ENCODE results near the gene ZNF486.
"Not testable (repeated sequence)": the region's sequence is repeated elsewhere in the genome, so short reads cannot be mapped to it uniquely, and the experiment has no call there.

The ZNF486 gene

DNA sequence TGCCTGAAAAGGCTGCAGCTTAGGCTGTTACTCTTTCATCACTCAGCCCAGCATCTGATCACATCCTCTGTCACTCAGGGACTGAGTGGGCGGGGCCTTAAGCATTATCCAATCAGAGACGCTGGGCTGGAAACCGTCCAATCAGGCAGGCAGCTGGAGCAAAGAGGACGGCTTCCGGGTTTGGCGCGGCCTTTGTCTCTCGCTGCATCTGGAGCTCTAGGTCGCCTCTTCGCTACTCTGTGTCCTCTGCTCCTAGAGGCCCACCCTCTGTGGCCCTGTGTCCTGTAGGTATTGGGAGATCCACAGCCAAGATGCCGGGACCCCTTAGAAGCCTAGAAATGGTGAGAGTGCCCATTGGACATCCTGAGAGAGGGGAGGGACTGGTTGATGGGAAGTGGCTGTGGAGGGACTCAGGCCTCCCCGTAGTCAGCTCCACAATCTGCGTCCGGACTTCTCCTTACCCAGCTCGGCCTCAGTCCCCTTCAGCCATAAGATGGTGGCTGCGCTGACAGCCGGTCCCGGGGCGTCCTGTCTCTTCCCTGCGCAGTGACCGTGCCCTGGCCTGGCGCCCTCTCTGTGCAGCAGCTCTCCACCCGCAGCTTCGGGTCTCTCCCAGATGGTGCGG is at the start of gene ZNF486:
Gene ZNF486 (plus strand): TSS at position 195 of the 625 bp plus-strand sequence. CDS start 117 bp downstream, at position 312.
- no peak for DNase-seq

DNA sequence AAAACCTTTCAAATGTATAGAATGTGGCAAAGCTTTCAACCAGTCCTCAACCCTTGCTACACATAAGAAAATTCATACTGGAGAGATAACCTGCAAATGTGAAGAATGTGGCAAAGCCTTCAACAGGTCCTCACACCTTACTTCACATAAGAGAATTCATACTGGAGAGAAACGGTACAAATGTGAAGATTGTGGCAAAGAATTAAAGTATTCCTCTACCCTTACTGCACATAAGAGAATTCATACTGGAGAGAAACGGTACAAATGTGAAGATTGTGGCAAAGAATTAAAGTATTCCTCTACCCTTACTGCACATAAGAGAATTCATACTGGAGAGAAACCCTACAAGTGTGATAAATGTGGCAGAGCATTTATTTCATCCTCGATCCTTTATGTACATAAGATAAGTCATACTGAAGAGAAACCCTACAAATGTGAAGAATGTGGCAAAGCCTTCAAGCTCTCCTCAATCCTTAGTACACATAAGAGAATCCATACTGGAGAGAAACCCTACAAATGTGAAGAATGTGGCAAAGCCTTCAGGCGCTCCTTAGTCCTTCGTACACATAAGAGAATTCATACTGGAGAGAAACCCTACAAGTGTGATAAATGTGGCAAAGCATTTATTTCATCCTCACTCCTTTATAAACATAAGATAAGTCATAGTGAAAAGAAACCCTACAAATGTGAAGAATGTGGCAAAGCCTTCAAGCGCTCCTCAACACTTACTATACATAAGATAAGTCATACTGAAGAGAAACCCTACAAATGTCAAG is 48.8 kb upstream of the ZNF486 start:
- DNase-seq, result not testable (repeated sequence)

DNA sequence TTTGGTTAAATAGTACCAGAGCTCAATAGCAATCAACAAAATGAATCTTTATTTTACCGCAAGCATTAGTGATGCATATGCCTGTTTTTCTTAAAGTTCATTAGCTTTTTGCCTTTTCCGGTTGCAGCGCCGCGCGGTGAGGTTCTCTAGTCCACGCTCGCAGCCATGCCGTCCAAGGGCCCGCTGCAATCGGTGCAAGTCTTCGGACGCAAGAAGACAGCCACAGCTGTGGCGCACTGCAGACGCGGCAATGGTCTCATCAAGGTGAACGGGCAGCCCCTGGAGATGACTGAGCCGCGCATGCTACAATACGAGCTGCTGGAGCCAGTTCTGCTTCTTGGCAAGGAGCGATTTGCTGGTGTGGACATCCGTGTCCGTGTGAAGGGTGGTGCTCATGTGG is 42.1 kb upstream of the ZNF486 start:
- no peak for DNase-seq

DNA sequence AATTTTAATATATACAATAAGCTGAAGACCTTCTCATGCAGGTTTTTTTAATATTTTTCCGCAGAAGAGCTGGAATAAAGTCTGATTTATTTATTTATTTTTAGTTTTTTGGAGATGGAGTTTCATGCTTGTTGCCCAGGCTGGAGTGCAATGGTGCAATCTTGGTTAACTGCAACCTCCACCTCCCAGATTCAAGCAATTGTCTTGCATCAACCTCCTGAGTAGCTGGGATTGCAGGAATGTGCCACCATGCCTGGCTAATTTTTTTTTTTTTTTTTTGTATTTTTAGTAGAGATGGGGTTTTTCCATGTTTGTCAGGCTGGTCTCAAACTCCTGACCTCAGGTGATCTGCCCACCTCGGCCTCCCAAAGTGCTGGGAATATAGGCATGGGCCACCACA is 34.1 kb upstream of the ZNF486 start:
- DNase-seq, result not testable (repeated sequence)

DNA sequence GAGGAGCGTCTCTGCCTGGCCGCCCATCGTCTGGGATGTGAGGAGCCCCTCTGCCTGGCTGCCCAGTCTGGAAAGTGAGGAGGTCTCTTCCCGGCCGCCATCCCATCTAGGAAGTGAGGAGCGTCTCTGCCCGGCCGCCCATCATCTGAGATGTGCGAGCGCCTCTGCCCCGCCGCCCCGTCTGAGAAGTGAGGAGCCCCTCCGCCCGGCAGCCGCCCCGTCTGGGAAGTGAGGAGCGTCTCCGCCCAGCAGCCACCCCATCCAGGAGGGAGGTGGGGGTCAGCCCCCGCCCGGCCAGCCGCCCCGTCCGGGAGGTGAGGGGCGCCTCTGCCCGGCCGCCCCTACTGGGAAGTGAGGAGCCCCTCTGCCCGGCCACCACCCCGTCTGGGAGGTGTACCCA is 29.3 kb upstream of the ZNF486 start:
- DNase-seq, result not testable (repeated sequence)

DNA sequence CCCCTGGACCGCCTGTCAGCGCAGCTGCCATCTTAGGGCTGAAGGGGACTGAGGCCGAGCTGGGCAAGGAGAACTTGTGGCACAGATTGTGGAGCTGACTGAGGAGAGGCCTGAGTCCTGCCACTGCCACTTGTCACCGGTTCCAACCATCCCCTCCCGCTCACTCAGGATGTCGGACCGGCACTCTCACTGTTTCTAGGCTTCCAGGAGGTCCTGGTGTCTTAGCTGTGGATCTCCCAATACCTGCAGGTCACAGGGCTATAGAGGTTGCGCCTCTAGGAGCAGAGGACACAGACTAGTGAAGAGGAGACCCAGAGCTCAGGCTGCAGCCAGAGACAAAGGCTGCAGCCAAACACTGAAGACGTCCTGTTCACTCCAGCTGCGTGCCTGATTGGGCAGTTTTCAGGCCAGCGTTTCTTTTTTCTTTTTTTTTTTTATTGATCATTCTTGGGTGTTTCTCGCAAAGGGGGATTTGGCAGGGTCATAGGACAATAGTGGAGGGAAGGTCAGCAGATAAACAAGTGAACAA is 15.3 kb upstream of the ZNF486 start:
- DNase-seq, result no peak

DNA sequence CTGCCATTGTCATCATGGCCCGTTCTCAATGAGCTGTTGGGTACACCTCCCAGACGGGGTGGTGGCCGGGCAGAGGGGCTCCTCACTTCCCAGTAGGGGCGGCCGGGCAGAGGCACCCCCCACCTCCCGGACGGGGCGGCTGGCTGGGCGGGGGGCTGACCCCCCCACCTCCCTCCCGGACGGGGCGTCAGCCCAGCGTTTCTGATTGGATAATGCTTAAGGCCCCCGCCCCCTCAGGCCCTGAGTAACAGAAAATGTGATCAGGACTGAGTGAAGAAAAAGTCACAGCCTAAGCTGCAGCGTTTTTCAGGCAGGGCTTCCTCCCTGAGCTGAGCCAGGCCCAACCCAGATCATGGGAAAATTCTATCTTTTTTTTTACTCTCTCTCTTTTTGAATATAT is 14.5 kb upstream of the ZNF486 start:
- not testable (repeated sequence) for DNase-seq

DNA sequence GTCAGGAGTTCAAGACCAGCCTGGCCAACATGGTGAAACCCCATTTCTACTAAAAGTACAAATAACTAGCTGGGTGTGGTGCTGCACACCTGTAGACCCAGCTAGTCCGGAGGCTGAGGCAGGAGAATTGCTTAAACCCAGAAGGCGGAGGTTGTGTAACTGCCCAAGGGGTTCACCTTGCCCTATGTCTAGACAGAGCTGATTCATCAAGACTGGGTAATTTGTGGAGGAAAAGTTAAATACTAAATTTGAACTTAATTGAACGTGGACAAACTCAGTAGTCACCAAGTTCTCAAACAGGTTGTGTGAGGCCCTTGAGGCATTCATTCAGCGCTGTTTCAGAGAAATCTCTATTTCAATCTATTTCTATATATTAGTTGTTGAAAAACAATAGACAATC is 13.7 kb upstream of the ZNF486 start:
- DNase-seq, result no peak

DNA sequence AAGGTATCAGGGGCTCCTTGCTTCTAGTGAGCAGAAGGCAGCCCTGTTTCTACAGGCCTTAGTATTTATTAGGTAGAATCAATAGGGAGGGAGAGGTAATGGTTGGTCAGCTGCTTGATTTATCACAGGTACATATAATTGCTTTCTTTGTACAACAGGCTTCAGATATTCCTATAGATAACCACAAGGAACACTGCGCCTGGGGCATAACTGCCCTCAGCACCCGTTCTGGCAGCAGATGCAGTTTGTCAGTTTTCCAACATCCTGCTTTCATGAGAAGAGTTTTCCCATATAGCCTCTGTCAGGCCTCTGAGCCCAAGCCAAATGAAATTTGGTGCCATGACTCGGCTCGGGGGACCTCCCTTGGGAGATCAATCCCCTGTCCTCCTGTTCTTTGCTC is 12.4 kb upstream of the ZNF486 start:
- DNase-seq, result no peak

DNA sequence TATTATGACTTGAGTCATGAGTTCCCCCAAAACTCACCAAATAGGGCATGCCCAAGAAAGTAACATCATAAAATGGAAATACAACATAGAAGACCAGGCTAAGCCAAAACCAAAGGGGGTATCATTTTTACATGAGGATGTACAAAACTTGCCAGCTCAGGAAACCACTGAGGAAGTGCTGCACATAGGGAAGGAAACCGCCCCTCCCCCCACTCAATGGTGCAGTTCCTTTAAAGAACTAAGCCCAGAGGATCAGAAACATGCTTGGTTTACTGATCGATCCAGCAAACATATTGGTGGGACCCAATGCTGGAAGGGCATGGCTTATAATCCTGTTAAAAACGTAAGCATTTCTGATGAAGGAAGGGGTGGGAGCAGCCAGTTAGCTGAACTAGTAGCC is 4.2 kb upstream of the ZNF486 start:
- no peak for DNase-seq

DNA sequence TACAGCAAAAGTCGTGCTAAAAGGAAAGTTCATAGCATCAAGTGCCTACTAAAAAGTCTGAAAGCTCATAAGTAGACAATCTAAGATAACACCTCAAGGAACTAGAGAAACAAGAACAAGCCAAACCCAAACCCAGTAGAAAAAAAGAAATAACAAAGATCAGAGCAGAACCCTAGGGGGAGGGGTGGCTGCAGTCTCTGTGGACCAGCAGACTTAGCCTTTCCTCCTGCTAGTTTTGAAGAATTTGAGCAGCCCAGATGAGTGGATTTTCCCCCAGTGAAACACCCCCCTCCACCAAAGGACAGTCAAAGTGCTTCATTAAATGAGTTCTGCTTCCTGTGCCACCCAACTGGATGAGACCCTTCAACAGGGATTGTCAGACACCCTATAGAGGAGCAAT is 2.6 kb upstream of the ZNF486 start:
- no peak for DNase-seq

DNA sequence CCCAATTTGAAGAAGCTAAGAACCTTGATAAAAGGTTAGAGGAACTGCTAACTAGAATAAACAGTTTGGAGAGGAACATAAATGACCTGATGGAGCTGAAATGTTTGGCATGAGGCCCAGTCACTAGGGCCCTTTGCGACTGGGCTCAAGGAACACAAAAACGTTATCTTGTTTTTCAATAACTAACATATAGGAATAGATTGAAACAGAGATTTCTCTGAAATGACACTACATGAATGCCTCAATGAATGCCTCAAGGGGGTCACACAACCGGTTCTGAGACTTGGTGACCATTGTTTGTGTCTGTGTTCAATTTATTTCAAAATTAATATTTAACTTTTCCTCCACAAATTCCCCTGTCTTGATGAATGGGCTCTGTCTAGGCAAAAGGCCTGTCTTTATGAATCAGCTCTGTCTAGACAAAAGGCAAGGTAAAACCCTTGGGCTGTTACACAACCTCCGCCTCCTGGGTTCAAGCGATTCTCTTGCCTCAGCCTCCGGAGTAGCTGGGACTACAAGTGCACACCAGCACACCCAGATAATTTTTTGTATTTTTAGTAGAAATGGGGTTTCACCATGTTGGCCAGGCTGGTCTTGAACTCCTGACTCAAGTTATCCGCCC is 932 bp upstream of the ZNF486 start:
- DNase-seq, result peak; percentile 54

DNA sequence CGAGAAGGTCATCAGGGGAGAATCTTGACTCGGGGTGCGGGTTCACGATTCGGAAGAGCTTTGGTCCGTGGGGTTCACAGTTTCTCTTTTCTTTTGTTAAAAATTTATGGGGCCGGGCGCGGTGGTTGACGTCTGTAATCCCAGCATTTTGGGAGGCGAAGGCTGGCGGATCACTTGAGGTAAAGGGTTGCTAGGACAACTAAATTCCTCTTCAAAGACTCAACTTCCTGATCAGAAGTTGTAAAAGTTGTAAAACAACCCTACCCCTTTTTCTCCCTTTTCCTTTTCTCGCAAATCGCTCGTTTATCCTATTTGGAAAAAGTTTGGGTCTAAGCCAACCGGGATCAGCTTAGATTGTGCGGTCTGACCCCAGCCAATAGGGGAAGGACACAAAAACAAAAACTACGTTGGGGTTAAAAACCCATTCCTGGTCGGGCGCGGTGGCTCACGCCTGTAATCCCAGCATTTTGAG is 673 bp downstream of the ZNF486 start:
- no peak for DNase-seq

DNA sequence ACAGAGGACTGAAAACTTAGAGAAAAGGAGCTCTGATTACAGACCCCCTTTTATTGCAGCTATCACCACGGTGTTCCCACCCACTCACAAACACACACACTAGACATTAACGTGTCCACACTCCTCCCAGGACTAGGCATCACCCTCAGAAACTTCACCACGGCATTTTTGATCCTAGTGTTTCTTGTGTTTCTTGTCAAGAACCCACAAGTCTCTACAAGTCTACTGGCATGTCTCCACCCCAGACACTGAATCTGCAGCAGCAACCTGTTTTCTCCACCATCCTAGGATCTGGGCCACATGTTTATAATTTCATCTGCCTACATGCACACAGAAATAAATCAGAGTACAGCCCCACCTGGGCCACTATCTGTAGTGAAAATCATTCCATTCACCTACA is 4.3 kb downstream of the ZNF486 start:
- DNase-seq, result no peak

DNA sequence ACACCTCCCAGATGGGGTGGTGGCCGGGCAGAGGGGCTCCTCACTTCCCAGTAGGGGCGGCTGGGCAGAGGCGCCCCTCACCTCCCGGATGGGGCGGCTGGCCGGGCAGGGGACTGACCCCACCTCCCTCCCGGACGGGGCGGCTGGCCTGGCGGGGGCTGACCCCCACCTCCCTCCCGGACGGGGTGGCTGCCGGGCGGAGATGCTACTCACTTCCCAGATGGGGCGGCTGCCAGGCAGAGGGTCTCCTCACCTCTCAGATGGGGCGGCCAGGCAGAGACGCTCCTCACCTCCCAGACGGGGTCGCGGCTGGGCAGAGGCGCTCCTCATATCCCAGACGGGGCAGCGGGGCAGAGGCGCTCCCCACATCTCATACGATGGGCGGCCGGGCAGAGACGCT is 8.8 kb downstream of the ZNF486 start:
- not testable (repeated sequence) for DNase-seq

DNA sequence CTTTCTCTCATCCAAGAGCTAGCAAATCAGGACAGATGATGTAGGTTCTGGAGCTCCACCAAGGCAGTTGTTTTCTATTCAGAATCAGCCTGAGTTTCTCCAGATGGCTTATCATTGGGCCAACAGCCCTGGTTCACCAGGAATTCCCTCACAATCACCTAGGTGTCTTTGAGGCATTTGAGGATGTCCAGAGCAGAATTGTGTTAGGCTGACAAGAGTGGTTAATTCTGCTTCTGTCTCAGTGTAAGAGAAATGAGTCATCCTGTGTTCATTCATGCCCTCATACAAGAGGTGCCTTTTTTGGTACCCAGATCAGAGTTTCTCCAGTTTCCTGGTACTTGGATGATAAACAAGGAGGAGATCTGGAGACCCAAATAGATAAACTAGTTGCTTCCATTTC is 12.9 kb downstream of the ZNF486 start:
- DNase-seq, result not testable (repeated sequence)

DNA sequence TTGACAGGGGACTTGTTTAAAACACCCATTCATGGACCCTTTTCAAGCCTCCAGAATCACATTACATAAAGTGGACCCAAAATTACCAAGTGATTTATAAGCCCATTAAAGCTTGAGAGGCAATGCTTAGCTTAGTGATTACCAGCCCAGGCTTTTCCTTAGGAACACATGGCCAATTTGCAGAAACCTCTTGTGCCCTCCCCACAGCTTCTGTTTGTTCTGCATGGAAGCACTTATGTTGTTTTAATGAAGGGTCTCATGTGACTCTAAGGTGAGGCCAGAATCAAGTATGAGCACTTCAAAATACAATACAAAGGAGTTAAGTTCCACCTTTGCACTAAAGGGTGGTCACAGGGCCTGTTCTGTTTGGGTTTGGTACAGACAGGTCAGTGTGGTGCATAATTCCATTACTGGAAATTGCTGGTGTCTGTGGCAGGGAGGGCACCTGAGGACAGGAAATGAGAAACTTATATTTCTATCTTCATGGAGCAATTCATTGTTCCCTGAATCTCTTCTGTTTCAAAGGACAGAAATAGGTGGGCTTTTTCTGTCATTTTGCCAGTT is 15.3 kb downstream of the ZNF486 start:
- DNase-seq, result peak; percentile 86

DNA sequence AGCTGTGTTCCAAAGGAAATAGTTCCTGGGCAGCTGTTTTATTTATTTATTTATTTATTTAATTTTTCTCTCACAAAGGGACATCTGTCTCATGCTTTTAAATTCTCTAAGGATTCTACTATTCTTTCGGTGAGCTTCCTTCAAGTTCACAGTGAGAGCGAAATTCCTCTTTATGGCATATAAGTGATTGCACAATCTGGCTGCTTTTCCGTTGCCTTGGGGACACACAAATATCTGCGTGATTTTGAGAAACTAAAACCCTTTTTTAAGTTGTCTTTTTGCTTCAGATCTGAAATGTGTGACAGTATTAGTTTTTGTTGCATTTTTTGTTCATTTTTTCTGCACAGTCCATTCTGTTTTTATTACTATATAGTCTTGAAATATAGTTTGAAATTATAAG is 19.2 kb downstream of the ZNF486 start:
- no peak for DNase-seq

DNA sequence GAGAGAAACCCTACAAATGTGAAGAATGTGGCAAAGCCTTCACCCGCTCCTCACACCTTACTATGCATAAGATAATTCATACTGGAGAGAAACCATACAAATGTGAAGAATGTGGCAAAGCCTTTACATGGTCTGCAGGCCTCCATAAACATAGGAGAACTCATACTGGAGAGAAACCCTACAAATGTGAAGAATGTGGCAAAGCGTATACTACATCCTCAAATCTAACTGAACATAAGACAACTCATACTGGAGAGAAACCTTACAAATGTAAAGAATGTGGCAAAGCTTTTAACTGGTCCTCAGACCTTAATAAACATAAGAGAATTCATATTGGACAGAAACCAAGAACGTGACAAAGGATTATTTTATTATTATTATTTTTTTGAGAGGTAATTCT is 30.7 kb downstream of the ZNF486 start:
- DNase-seq, result no peak

DNA sequence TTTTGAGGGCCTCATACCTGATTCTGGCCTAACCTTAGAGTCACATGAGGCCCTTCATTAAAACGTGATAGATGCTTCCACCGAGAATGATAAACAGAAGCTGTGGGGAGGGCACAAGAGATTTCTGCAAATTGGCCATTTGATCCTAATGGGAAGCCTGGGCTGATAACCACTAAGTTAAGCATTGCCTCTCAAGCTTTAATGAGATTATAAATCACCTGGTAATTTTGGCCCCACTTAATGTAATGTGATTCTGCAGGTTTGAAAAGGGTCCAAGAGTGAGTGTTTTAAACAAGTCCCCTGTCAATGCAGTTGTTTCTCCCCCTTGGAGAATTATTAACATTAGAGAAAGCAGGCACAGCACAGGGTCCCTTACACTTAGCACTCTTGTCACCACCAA is 42.0 kb downstream of the ZNF486 start:
- no peak for DNase-seq

DNA sequence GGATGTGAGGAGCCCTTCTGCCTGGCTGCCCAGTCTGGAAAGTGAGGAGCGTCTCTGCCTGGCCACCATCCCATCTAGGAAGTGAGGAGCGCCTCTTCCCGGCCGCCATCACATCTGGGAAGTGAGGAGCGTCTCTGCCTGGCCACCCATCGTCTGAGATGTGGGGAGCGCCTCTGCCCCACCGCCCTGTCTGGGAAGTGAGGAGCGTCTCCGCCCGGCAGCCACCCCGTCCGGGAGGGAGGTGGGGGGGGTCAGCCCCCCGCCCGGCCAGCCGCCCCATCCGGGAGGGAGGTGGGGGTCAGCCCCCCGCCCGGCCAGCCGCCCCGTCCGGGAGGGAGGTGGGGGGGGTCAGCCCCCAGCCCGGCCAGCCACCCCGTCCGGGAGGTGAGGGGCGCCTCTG is 47.4 kb downstream of the ZNF486 start:
- DNase-seq, result not testable (repeated sequence)

DNA sequence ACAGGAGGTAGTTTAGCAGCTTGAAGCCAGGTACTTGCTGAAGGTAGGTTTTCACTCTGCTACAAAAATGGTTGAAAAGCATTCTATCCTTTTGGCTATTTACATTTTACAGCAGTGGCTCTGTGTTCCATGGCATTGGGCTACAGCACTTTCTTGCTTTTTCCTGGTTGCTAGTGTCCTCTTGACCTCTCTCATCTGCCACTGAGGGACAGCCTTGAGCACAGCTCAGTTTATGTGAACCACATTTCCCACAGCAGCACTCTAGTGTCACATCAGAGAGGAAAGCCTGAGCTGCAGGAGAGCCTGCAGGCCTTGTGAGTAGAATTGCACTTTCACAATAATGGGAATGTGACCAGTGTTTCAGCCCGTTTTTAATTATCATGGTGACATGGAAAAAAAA is 54.6 kb downstream of the ZNF486 start:
- not testable (repeated sequence) for DNase-seq

DNA sequence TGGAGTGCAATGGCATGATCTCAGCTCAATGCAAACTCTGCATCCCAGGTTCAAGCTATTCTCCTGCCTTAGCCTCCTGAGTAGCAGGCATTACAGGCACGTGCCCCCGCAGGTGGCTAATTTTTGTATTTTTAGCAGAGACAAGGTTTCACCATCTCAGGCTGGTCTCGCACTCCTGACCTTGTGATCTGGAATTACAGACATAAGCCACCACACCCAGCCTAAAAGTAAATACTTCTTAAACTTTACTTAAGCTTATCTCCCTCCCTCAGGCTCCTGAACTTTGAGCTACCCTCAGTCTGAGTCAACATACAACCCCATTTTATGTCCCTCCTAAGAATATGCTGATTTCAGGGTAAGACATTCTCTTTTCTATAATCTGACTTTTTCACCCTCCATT is 66.1 kb downstream of the ZNF486 start:
- no peak for DNase-seq

DNA sequence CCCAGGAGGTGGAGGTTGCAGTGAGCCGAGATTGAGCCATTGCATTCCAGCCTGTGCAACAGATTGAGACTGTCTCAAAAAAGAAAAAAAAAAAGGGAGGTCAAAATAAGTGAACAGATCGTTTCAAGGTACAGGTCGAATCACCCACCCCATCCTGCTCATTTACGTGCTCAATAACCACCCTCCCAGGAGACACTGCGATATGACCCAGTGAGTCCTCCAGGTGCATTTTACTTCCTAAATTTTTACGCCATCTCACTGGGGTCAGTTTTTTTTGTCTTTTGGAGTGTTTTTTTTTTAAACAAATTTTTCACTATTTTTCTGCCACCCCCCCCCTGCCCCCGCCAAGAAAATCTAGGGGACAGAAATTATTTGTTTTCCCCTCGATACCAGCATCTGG is 68.1 kb downstream of the ZNF486 start:
- DNase-seq, result no peak
